GM12878 (cell line): ENCODE results near the gene SAMD9L. TPM values are rescaled to one million over a fixed set of nuclear protein-coding genes. Genes with fewer than 3 reads are reported as not detected.

Source experiments
- ATAC-seq: fragments of 200-7000 bp; cut with Tn5 transposase; 3 replicates; pipeline ENCODE4 v1.9.1; 2020; ENCODE audit warnings: mild to moderate bottlenecking, moderate library complexity
- BruUV-seq: library from RNA; stranded (reverse); fragments of 400-500 nt; replicated peaks from 2 replicates; lab custom pipeline; 2021; lab: Mats Ljungman, UMichigan
- CTCF ChIA-PET: fragments of 300-600 bp; sonication (Branson Sonifier 250); formaldehyde crosslinking; extraction: SDS; loops from one replicate; lab custom pipeline; 2021; ENCODE audit warnings: inconsistent platforms; lab: Yijun Ruan, JAX
- POLR2A ChIA-PET: fragments of 350-600 bp; formaldehyde crosslinking; extraction: SDS; loops from one replicate; lab custom pipeline; 2021; ENCODE audit warnings: inconsistent platforms; lab: Charles Lee
- RAD21 ChIA-PET: fragments of 300-600 bp; sonication (Branson Sonifier 250); formaldehyde crosslinking; loops from one replicate; lab custom pipeline; 2023; ENCODE audit warnings: antibody characterized with exemption; ENCODE audit not compliant: unreplicated experiment; lab: Charles Lee
- SMC1A ChIA-PET: fragments of 300-600 bp; sonication (Branson Sonifier 250); formaldehyde crosslinking; loops from one replicate; lab custom pipeline; 2023; ENCODE audit not compliant: unreplicated experiment, uncharacterized antibody; lab: Charles Lee
- DNase-seq: peaks from one replicate; pipeline ENCODE4 v3.0.0-alpha.2; 2011; ENCODE audit warnings: low read depth, low spot score
- FAIRE-seq: peaks from 3 replicates; lab custom pipeline; 2011; peaks lifted over from hg19 to GRCh38; lab: Jason Lieb, UNC
- H2AFZ ChIP-seq: 2 replicates; pipeline ENCODE4 v1.6.0; 2011; ENCODE audit warnings: low read depth, low read length, control low read depth; ENCODE audit not compliant: control insufficient read depth
- H3K27ac ChIP-seq: 2 replicates; pipeline ENCODE4 v1.5.1; 2011; ENCODE audit warnings: control low read depth; ENCODE audit not compliant: control insufficient read depth, insufficient read depth
- H3K27me3 ChIP-seq, 2 experiments: replicated peaks in 1 of 2; 2 replicates each; pipeline versions ENCODE4 v1.6.0 to v1.6.1; 2011; ENCODE audit warnings: low read length in 1 of 2; ENCODE audit not compliant: control insufficient read depth in 2 of 2, insufficient read depth in 2 of 2
- H3K36me3 ChIP-seq, 2 experiments: 2 replicates each; pipeline ENCODE4 v1.5.1; 2011; ENCODE audit warnings: low read length in 1 of 2; ENCODE audit not compliant: control insufficient read depth in 2 of 2, insufficient read depth in 2 of 2
- H3K4me1 ChIP-seq: 2 replicates; pipeline ENCODE4 v1.6.1; 2011; ENCODE audit warnings: mild to moderate bottlenecking, low read length, moderate library complexity, mixed read lengths; ENCODE audit not compliant: control insufficient read depth, insufficient read depth
- H3K4me2 ChIP-seq: 2 replicates; pipeline ENCODE4 v1.6.0; 2011; ENCODE audit warnings: control low read depth; ENCODE audit not compliant: control insufficient read depth, insufficient read depth
- H3K4me3 ChIP-seq: fragments of 200-600 bp; sonication (generic); 2 replicates; pipeline ENCODE4 v1.5.1; 2016
- H3K79me2 ChIP-seq: 2 replicates; pipeline ENCODE4 v1.6.0; 2011; ENCODE audit warnings: low read length; ENCODE audit not compliant: control insufficient read depth, insufficient read depth
- H3K9ac ChIP-seq: 2 replicates; pipeline ENCODE4 v1.8.0; 2011; ENCODE audit warnings: low read length, control low read depth, mixed read lengths; ENCODE audit not compliant: control insufficient read depth, insufficient read depth
- H3K9me3 ChIP-seq: replicated peaks from 3 replicates; pipeline ENCODE4 v1.5.1; 2011; ENCODE audit warnings: mild to moderate bottlenecking, low read length; ENCODE audit not compliant: control insufficient read depth, insufficient read depth
- H4K20me1 ChIP-seq: 2 replicates; pipeline ENCODE4 v1.6.0; 2011; ENCODE audit not compliant: control insufficient read depth, insufficient read depth
- BCL3 ChIP-seq: IDR thresholded peaks from 2 replicates; pipeline ENCODE4 v1.6.1; 2011; ENCODE audit warnings: borderline replicate concordance, low read depth, mild to moderate bottlenecking, moderate library complexity, low read length; ENCODE audit not compliant: insufficient read depth, poor library complexity, severe bottlenecking
- CTCF ChIP-seq, 3 experiments: IDR thresholded peaks in 2 of 3; conservative IDR thresholded peaks in 1 of 3; 2 replicates each; pipeline ENCODE4 v1.5.1; 2011; ENCODE audit warnings: low read depth in 3 of 3, low read length in 3 of 3, mild to moderate bottlenecking in 3 of 3, control low read depth in 2 of 3, moderate library complexity in 2 of 3, inconsistent platforms in 1 of 3, mixed read lengths in 1 of 3; ENCODE audit not compliant: control insufficient read depth in 2 of 3, insufficient read depth in 1 of 3; ENCODE audit errors: extremely low read depth in 1 of 3
- E2F4 ChIP-seq: IDR thresholded peaks from 2 replicates; pipeline ENCODE4 v1.6.1; 2012; ENCODE audit warnings: low read depth, low read length, improper control_type of control experiment
- FOXK2 ChIP-seq: fragments of 450-650 bp; IDR thresholded peaks from 2 replicates; pipeline ENCODE4 v1.6.1; 2017; ENCODE audit warnings: mild to moderate bottlenecking, moderate library complexity
- KDM1A ChIP-seq: fragments of 200-600 bp; sonication (generic); IDR thresholded peaks from 2 replicates; pipeline ENCODE4 v1.6.1; 2016; ENCODE audit warnings: borderline replicate concordance
- MAX ChIP-seq: IDR thresholded peaks from 2 replicates; pipeline ENCODE4 v1.6.1; 2012; ENCODE audit warnings: low read depth, low read length, improper control_type of control experiment
- NR2C1 ChIP-seq: fragments of 450-650 bp; IDR thresholded peaks from 2 replicates; pipeline ENCODE4 v1.6.1; 2017; ENCODE audit warnings: antibody characterized with exemption, mild to moderate bottlenecking, moderate library complexity
- USF1 ChIP-seq: IDR thresholded peaks from 2 replicates; pipeline ENCODE4 v1.6.1; 2011; ENCODE audit warnings: borderline replicate concordance, low read depth, mild to moderate bottlenecking, moderate library complexity, mixed read lengths, low read length; ENCODE audit not compliant: insufficient read depth; ENCODE audit errors: extremely low read length
- ZBTB40 ChIP-seq: fragments of 450-650 bp; IDR thresholded peaks from 2 replicates; pipeline ENCODE4 v1.6.1; 2016; ENCODE audit warnings: mild to moderate bottlenecking, moderate library complexity, borderline replicate concordance
- whole genome bisulfite sequencing: methylation state at CpG from one replicate; pipeline ENCODE4 v1.1.6; 2016; ENCODE audit warnings: low lambda C conversion rate; ENCODE audit not compliant: insufficient replicate concordance, insufficient coverage; ENCODE audit errors: missing lambda C conversion rate; 5-methylcytosine and 5-hydroxymethylcytosine counted together
- in situ Hi-C: fragments of 300-500 bp; cut with MboI; formaldehyde crosslinking; loops from 9 replicates; pipeline ENCODE4 v1.14.3; 2018; ENCODE audit warnings: mixed read lengths
- intact Hi-C: fragments of 100-400 bp; cut with micrococcal nuclease; formaldehyde crosslinking; loops from one replicate; pipeline ENCODE4 v1.14.2; 2022; ENCODE audit not compliant: unreplicated experiment
- polyA plus RNA-seq, 11 experiments: library from polyadenylated mRNA; depleted of rRNA in 4 of 11; unstranded in 6 of 11; stranded (reverse) in 5 of 11; fragments of >200 nt; fragmentation: Nextera tagmentation in 4 of 11; fragmentation: Illumina TruSeq in 1 of 11; extraction: Ambion mirVana in 4 of 11; extraction: Trizol in 1 of 11; gene quantifications; 1 replicate in 1 of 11; 2 replicates in 10 of 11; pipeline versions ENCODE4 v1.2.1 to v1.2.3, GENCODE V29; 2011 to 2016; ENCODE audit warnings: inconsistent platforms in 2 of 11, missing spikeins in 2 of 11, low read depth in 1 of 11
- total RNA-seq, 4 experiments: library from RNA; depleted of rRNA in 3 of 4; stranded (reverse); fragments of >200 nt in 3 of 4; fragmentation: Illumina TruSeq in 1 of 4; extraction: Trizol in 1 of 4; gene quantifications; 2 replicates each; pipeline versions ENCODE4 v1.2.1 to v1.2.3, GENCODE V29; 2013 to 2021

Gene SAMD9L
- total and polyA plus RNA-seq, 10 of the 15 experiments (the other 5 are each of a cell fraction or from before 2014, with no cell fraction given): 22.3 to 51.3 (median 29.6) TPM

- intact Hi-C loops: loop anchor here (1.0 to 10.0 kb wide), 4 partner anchors 135 to 462 kb away; no protein-coding TSS in a partner anchor
- no peak for TF ChIP-seq FOXK2
- TF ChIP-seq NR2C1: no peak
- no peak for TF ChIP-seq E2F4
- no peak for TF ChIP-seq KDM1A
- peak; percentile 54 to 55 (median 55) for TF ChIP-seq CTCF (IDR thresholded peaks at IDR 0.05 in 2 of 3, conservative IDR thresholded peaks at IDR 0.05 in 1 of 3; ENCODE audit: control insufficient read depth in 2 of 3, extremely low read depth in 1 of 3, insufficient read depth in 1 of 3, low read depth in 3 of 3, low read length in 3 of 3)
- TF ChIP-seq ZBTB40: no peak
- no peak for TF ChIP-seq MAX
- TF ChIP-seq USF1: no peak
- TF ChIP-seq BCL3: no peak
Observed at GRCh38 chr7:93092757-93093370, 55.3 kb downstream of the SAMD9L start.

More at GRCh38 chr7:93092757-93093370, 55.3 kb downstream of the SAMD9L start:
- no peaks in the 10 kb centered on the region for H3K27me3 ChIP-seq
- H2AFZ ChIP-seq: no peak overlapping the region
- SMC1A ChIA-PET: interaction anchor here (0.9 to 4.4 kb wide), 3 partner anchors 9 to 135 kb away, joined by 5 to 41 read pairs (median 6); partner anchors contain the start of genes HEPACAM2 and SAMD9
- H3K27ac ChIP-seq: no peak overlapping the region
- no peaks in the 10 kb centered on the region for H4K20me1 ChIP-seq
- WGBS: 0% methylated on average over 1 of the region's 1 CpG
- no peak overlapping the region for H3K4me3 ChIP-seq
- H3K4me1 ChIP-seq: no peaks in the 10 kb centered on the region
- POLR2A ChIA-PET: no interaction called here
- CTCF ChIA-PET: interaction anchor here (0.7 to 5.6 kb wide), 8 partner anchors 10 to 457 kb away, joined by 3 to 70 read pairs (median 4); partner anchors contain the start of genes HEPACAM2 and VPS50
- peak; percentile 97 for ATAC-seq
- peak; percentile 23 for FAIRE-seq
- H3K9ac ChIP-seq: no peak overlapping the region
- DNase-seq: no peak
- H3K79me2 ChIP-seq: no peaks in the 10 kb centered on the region
- no peaks in the 10 kb centered on the region; the same call in 2 of the 3 replicates for H3K9me3 ChIP-seq
- H3K36me3 ChIP-seq: no peaks in the 10 kb centered on the region
- no peak overlapping the region for H3K4me2 ChIP-seq
- in situ Hi-C loops: loop anchor here (5.0 to 25.0 kb wide), 2 partner anchors 129 to 444 kb away; no protein-coding TSS in a partner anchor
- RAD21 ChIA-PET: interaction anchor here (1.0 to 3.1 kb wide), 3 partner anchors 9 to 282 kb away, joined by 3 to 39 read pairs (median 4); partner anchors contain the start of gene HEPACAM2
- BruUV-seq: no TSS peak
